Right renal cortex interstitium (tissue), 3 donors: ENCODE results near the gene SMIM44. TPM values are rescaled to one million over a fixed set of nuclear protein-coding genes. Genes with fewer than 3 reads are reported as not detected.
A peak's percentile ranks its signal among the peaks of the same experiment; 100 is the strongest.
"Not testable (repeated sequence)": the region's sequence is repeated elsewhere in the genome, so short reads cannot be mapped to it uniquely, and the experiment has no call there.

Experiments
- DNase-seq, 3 donors: peaks; one replicate each; pipeline ENCODE4 v3.0.0-alpha.2; 2013; ENCODE audit warnings: low read depth in 3 of 3, low spot score in 2 of 3
- polyA plus RNA-seq, 3 donors: library from polyadenylated mRNA; unstranded; fragments of 120-200 nt; gene quantifications; one replicate each; pipeline ENCODE4 v1.2.1, GENCODE V29; 2013; ENCODE audit not compliant: insufficient read length in 3 of 3

The SMIM44 gene
- polyA plus RNA-seq, 3 donors: not detected

GRCh38 chr19:3518255-3518654 lies 35.0 kb upstream of the SMIM44 start:
- no peak for DNase-seq

- no peak for DNase-seq
Observed at GRCh38 chr19:3517638-3518037, 34.4 kb upstream of the SMIM44 start.

- DNase-seq: no peak
Observed at GRCh38 chr19:3516675-3517207, 33.5 kb upstream of the SMIM44 start.

- DNase-seq: no peak
Observed at GRCh38 chr19:3515891-3516422, 32.7 kb upstream of the SMIM44 start.

GRCh38 chr19:3514930-3515329 lies 31.7 kb upstream of the SMIM44 start:
- no peak for DNase-seq

GRCh38 chr19:3513229-3514140 lies 30.2 kb upstream of the SMIM44 start:
- DNase-seq: no peak

GRCh38 chr19:3512562-3513228 lies 29.5 kb upstream of the SMIM44 start:
- DNase-seq: no peak

- no peak for DNase-seq
Observed at GRCh38 chr19:3511506-3512251, 28.4 kb upstream of the SMIM44 start.

GRCh38 chr19:3510727-3511126 lies 27.5 kb upstream of the SMIM44 start:
- DNase-seq: no peak

- DNase-seq: no peak
Observed at GRCh38 chr19:3509566-3509989, 26.3 kb upstream of the SMIM44 start.

GRCh38 chr19:3508771-3509535 lies 25.7 kb upstream of the SMIM44 start:
- DNase-seq: no peak

- not testable (repeated sequence) for DNase-seq
Observed at GRCh38 chr19:3508121-3508661, 24.9 kb upstream of the SMIM44 start.

GRCh38 chr19:3507371-3508120 lies 24.3 kb upstream of the SMIM44 start:
- no peak for DNase-seq

- no peak for DNase-seq
Observed at GRCh38 chr19:3506384-3507340, 23.4 kb upstream of the SMIM44 start.

- DNase-seq: peak; percentile 92 to 97 (median 93)
Observed at GRCh38 chr19:3505598-3506383, 22.6 kb upstream of the SMIM44 start, which contains the start of gene FZR1. Gene FZR1, plus strand, starts transcription at chr19:3506311. Its CDS starts 16,679 bp downstream, at chr19:3522990.

GRCh38 chr19:3504735-3505134 lies 21.5 kb upstream of the SMIM44 start:
- no peak for DNase-seq

GRCh38 chr19:3503036-3503572 lies 19.9 kb upstream of the SMIM44 start:
- no peak for DNase-seq
